IMR-90 (cell line): Measurements from ENCODE around the gene NMRK1. TPM values are rescaled to one million over a fixed set of nuclear protein-coding genes. Genes with fewer than 3 reads are reported as not detected.

ENCODE experiments used
- ATAC-seq: fragments of 200-7000 bp; cut with Tn5 transposase; 2 replicates; pipeline ENCODE4 v1.9.1; 2020; ENCODE audit warnings: low read depth, mild to moderate bottlenecking, moderate library complexity
- BruUV-seq: library from RNA; stranded (reverse); fragments of 400-500 nt; replicated peaks from 2 replicates; lab custom pipeline; 2021; lab: Mats Ljungman, UMichigan
- CTCF ChIA-PET: fragments of 300-600 bp; formaldehyde crosslinking; extraction: SDS; loops from one replicate; lab custom pipeline; 2021; ENCODE audit warnings: antibody characterized with exemption; lab: Yijun Ruan, JAX
- POLR2A ChIA-PET: fragments of 300-600 bp; sonication (Branson Sonifier 250); formaldehyde crosslinking; loops from one replicate; lab custom pipeline; 2022; ENCODE audit warnings: antibody characterized with exemption; ENCODE audit not compliant: unreplicated experiment; lab: Charles Lee
- DNase-seq: peaks from one replicate; pipeline ENCODE4 v3.0.0; 2013
- H2AFZ ChIP-seq: replicated peaks from 2 replicates; pipeline ENCODE3; 2013; ENCODE audit warnings: low read length, mild to moderate bottlenecking; ENCODE audit not compliant: poor library complexity
- H2AK5ac ChIP-seq: 2 replicates; pipeline ENCODE4 v1.6.1; 2013; ENCODE audit warnings: low read depth, low read length, inconsistent platforms
- H2AK9ac ChIP-seq: replicated peaks from 2 replicates; pipeline ENCODE3; 2013; ENCODE audit warnings: mild to moderate bottlenecking, low read depth, low read length, moderate library complexity; ENCODE audit not compliant: poor library complexity
- H2BK120ac ChIP-seq: 2 replicates; pipeline ENCODE4 v1.6.1; 2013; ENCODE audit warnings: low read depth, low read length, inconsistent platforms
- H2BK15ac ChIP-seq: 3 replicates; pipeline ENCODE4 v1.6.1; 2013; ENCODE audit warnings: low read depth, low read length, inconsistent platforms
- H2BK20ac ChIP-seq: 2 replicates; pipeline ENCODE4 v1.6.1; 2013; ENCODE audit warnings: low read depth, mild to moderate bottlenecking, inconsistent platforms, low read length, moderate library complexity
- H2BK5ac ChIP-seq: 2 replicates; pipeline ENCODE4 v1.6.1; 2013; ENCODE audit warnings: mild to moderate bottlenecking, low read depth, low read length, inconsistent platforms; ENCODE audit not compliant: poor library complexity, severe bottlenecking
- H3K14ac ChIP-seq: replicated peaks from 2 replicates; pipeline ENCODE4 v1.6.1; 2013; ENCODE audit warnings: low read depth, low read length, inconsistent platforms
- H3K18ac ChIP-seq: 2 replicates; pipeline ENCODE4 v1.6.1; 2013; ENCODE audit warnings: low read depth, low read length, control low read depth
- H3K23ac ChIP-seq: 2 replicates; pipeline ENCODE4 v1.6.1; 2013; ENCODE audit warnings: low read depth, low read length, inconsistent platforms
- H3K27ac ChIP-seq: 2 replicates; pipeline ENCODE4 v1.5.1; 2013; ENCODE audit warnings: mild to moderate bottlenecking, control low read depth, low read length; ENCODE audit not compliant: insufficient read depth
- H3K27me3 ChIP-seq: 2 replicates; pipeline ENCODE4 v1.6.1; 2013; ENCODE audit warnings: low read length; ENCODE audit not compliant: control insufficient read depth, insufficient read depth
- H3K36me3 ChIP-seq: 2 replicates; pipeline ENCODE4 v1.6.1; 2013; ENCODE audit warnings: low read length, mixed read lengths; ENCODE audit not compliant: control insufficient read depth, insufficient read depth
- H3K4ac ChIP-seq: 2 replicates; pipeline ENCODE4 v1.6.1; 2013; ENCODE audit warnings: low read depth, low read length, inconsistent platforms
- H3K4me1 ChIP-seq: 2 replicates; pipeline ENCODE4 v1.6.1; 2013; ENCODE audit warnings: low read length, mixed read lengths; ENCODE audit not compliant: control insufficient read depth, insufficient read depth
- H3K4me2 ChIP-seq: 2 replicates; pipeline ENCODE4 v1.6.1; 2013; ENCODE audit warnings: low read depth, mild to moderate bottlenecking, control low read depth, low read length, moderate library complexity
- H3K4me3 ChIP-seq: 2 replicates; pipeline ENCODE4 v1.5.1; 2013; ENCODE audit warnings: low read depth, mild to moderate bottlenecking, control low read depth, low read length, moderate library complexity; ENCODE audit not compliant: insufficient read depth
- H3K56ac ChIP-seq: 2 replicates; pipeline ENCODE4 v1.6.1; 2013; ENCODE audit warnings: low read length, inconsistent platforms; ENCODE audit not compliant: insufficient read depth; ENCODE audit errors: extremely low read depth
- H3K79me1 ChIP-seq, 2 experiments: 2 replicates each; pipeline ENCODE4 v1.6.1; 2013; ENCODE audit warnings: low read length in 2 of 2, inconsistent platforms in 1 of 2, low read depth in 1 of 2
- H3K9ac ChIP-seq: 2 replicates; pipeline ENCODE4 v1.6.1; 2013; ENCODE audit warnings: low read depth, low read length, control low read depth
- H3K9me1 ChIP-seq: 2 replicates; pipeline ENCODE4 v1.6.1; 2013; ENCODE audit warnings: low read length, inconsistent platforms; ENCODE audit not compliant: insufficient read depth
- H3K9me3 ChIP-seq: 2 replicates; pipeline ENCODE4 v1.6.1; 2013; ENCODE audit warnings: low read length; ENCODE audit not compliant: control insufficient read depth, insufficient read depth
- H4K20me1 ChIP-seq: 2 replicates; pipeline ENCODE4 v1.6.1; 2013; ENCODE audit warnings: low read length, inconsistent platforms; ENCODE audit not compliant: insufficient read depth
- H4K5ac ChIP-seq: 2 replicates; pipeline ENCODE4 v1.6.1; 2013; ENCODE audit warnings: mild to moderate bottlenecking, low read depth, low read length, control low read depth
- H4K8ac ChIP-seq, 2 experiments: 2 replicates each; pipeline ENCODE4 v1.6.1; 2013; ENCODE audit warnings: low read depth in 2 of 2, low read length in 2 of 2, control low read depth in 1 of 2, inconsistent platforms in 1 of 2
- H4K91ac ChIP-seq: 2 replicates; pipeline ENCODE4 v1.6.1; 2013; ENCODE audit warnings: low read depth, low read length, inconsistent platforms; ENCODE audit not compliant: insufficient read depth
- BHLHE40 ChIP-seq: fragments of 150-350 bp; IDR thresholded peaks from 2 replicates; pipeline ENCODE4 v1.6.1; 2016; ENCODE audit warnings: mild to moderate bottlenecking, low read depth, low read length
- CEBPB ChIP-seq: IDR thresholded peaks from 2 replicates; pipeline ENCODE4 v1.6.1; 2012; ENCODE audit warnings: low read depth, low read length, improper control_type of control experiment
- CHD1 ChIP-seq: IDR thresholded peaks from 2 replicates; pipeline ENCODE4 v1.6.1; 2012; ENCODE audit warnings: low read depth, low read length, improper control_type of control experiment
- ELK1 ChIP-seq: fragments of 150-350 bp; IDR thresholded peaks from 2 replicates; pipeline ENCODE4 v1.6.1; 2016; ENCODE audit warnings: low read depth, mild to moderate bottlenecking, low read length, moderate library complexity, borderline replicate concordance
- FOS ChIP-seq: fragments of 150-350 bp; IDR thresholded peaks from 2 replicates; pipeline ENCODE4 v1.6.1; 2016; ENCODE audit warnings: low read depth, low read length
- MAFK ChIP-seq: IDR thresholded peaks from 2 replicates; pipeline ENCODE4 v1.6.1; 2012; ENCODE audit warnings: low read depth, low read length, improper control_type of control experiment
- MAZ ChIP-seq: IDR thresholded peaks from 2 replicates; pipeline ENCODE4 v1.6.1; 2012; ENCODE audit warnings: low read depth, mild to moderate bottlenecking, low read length, improper control_type of control experiment, moderate library complexity, borderline replicate concordance
- MXI1 ChIP-seq: IDR thresholded peaks from 2 replicates; pipeline ENCODE4 v1.6.1; 2012; ENCODE audit warnings: low read depth, mild to moderate bottlenecking, low read length, moderate library complexity, borderline replicate concordance
- NFE2L2 ChIP-seq: fragments of 150-350 bp; IDR thresholded peaks from 2 replicates; pipeline ENCODE4 v1.6.1; 2016; ENCODE audit warnings: low read depth, mild to moderate bottlenecking, low read length
- POLR2A ChIP-seq: IDR thresholded peaks from 2 replicates; pipeline ENCODE4 v1.6.1; 2012; ENCODE audit warnings: mild to moderate bottlenecking, low read depth, low read length
- RAD21 ChIP-seq: IDR thresholded peaks from 2 replicates; pipeline ENCODE4 v1.6.1; 2012; ENCODE audit warnings: low read length, improper control_type of control experiment
- RCOR1 ChIP-seq: IDR thresholded peaks from 2 replicates; pipeline ENCODE4 v1.6.1; 2012; ENCODE audit warnings: mild to moderate bottlenecking, low read length, improper control_type of control experiment; ENCODE audit not compliant: insufficient replicate concordance
- RFX5 ChIP-seq: IDR thresholded peaks from 2 replicates; pipeline ENCODE4 v1.8.0; 2012; ENCODE audit warnings: low read depth, mild to moderate bottlenecking, low read length, moderate library complexity
- SMC3 ChIP-seq: fragments of 150-350 bp; IDR thresholded peaks from 2 replicates; pipeline ENCODE4 v1.6.1; 2016; ENCODE audit warnings: low read depth, mild to moderate bottlenecking, antibody characterized with exemption, low read length, moderate library complexity
- WGBS, 2 experiments: methylation state at CpG; one replicate each; pipeline versions ENCODE4 v1.1.5 to v1.1.7; 2013; ENCODE audit warnings: missing lambda C conversion rate in 2 of 2; ENCODE audit not compliant: insufficient read length in 1 of 2; ENCODE audit errors: extremely low coverage in 2 of 2; 5-methylcytosine and 5-hydroxymethylcytosine counted together
- dilution Hi-C: fragments of 300-500 bp; cut with HindIII; formaldehyde crosslinking; loops from one replicate; pipeline ENCODE4 v1.14.3; 2018; ENCODE audit warnings: low sequenced_read_pairs; ENCODE audit not compliant: unreplicated experiment
- in situ Hi-C: fragments of 300-500 bp; cut with MboI; formaldehyde crosslinking; loops from 3 replicates; pipeline ENCODE4 v1.14.3; 2019; ENCODE audit warnings: low sequenced_read_pairs, inconsistent platforms, mixed read lengths
- intact Hi-C: fragments of 100-400 bp; cut with micrococcal nuclease; formaldehyde crosslinking; loops from 2 replicates; pipeline ENCODE4 v1.10.0; 2022
- polyA plus RNA-seq, 3 experiments: library from polyadenylated mRNA; depleted of rRNA; stranded (reverse); fragments of >200 nt; gene quantifications; 2 replicates each; pipeline ENCODE4 v1.2.3, GENCODE V29; 2012; ENCODE audit warnings: low replicate concordance in 1 of 3
- total RNA-seq: library from RNA; depleted of rRNA; stranded (reverse); fragments of >200 nt; gene quantifications from 2 replicates; pipeline ENCODE4 v1.2.3, GENCODE V29; 2012
- TF ChIP-seq, protein P1 (sequence below): conservative IDR thresholded peaks from 2 replicates; pipeline ENCODE4 v1.5.1; 2012; ENCODE audit warnings: mild to moderate bottlenecking, low read depth, low read length, improper control_type of control experiment
- TF ChIP-seq, protein P2 (sequence below): fragments of 150-350 bp; IDR thresholded peaks from 2 replicates; pipeline ENCODE4 v1.6.1; 2017; ENCODE audit warnings: mild to moderate bottlenecking, antibody characterized with exemption, low read length, low read depth

NMRK1 gene
- total and polyA plus RNA-seq, 2 of the 4 experiments (the other 2 are of a cell fraction) = 5.7 to 5.9 TPM

DNA sequence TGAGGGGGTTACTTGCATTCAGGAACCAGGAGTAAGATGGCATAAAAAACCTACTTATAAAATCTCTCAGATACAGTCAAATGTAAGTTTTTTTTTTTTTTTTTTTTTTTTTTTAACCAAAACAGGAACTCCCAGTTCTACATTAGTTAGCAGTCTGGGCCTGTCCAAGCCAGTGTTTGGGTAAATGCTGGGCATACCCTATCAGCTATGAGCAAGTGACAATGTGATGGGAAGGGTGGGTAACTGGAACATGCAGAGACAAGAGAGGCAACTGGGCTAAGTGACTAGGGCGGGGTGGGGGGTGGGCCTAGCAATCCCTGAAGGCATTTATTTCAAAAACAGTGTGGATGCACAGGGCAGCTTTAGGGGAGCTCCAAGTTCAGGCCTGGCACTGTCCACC, 2.3 kb downstream of the NMRK1 start:
- intact Hi-C loops = loop anchor here (5.0 kb wide), 1 partner anchor 152 kb away; no protein-coding TSS in a partner anchor
- DNase-seq (no peak), ATAC-seq (no peak)
- H3K18ac ChIP-seq = no peak overlapping the region
- H3K4me2 ChIP-seq = no peak overlapping the region
- no peak overlapping the region for H3K14ac ChIP-seq
- ChIA-PET CTCF (interaction anchor here (1.6 kb wide), 1 partner anchor 21 kb away, joined by 4 read pairs; no protein-coding TSS in a partner anchor), POLR2A (no interaction called here)
- no peak overlapping the region for H4K5ac ChIP-seq
- H3K79me1 ChIP-seq = peaks cover 9 to 21% of the 10 kb centered on the region in 2 experiments; a peak in 2 of 4 replicates
- BruUV-seq = no TSS peak
- no peak overlapping the region for H2BK15ac ChIP-seq
- no peaks in the 10 kb centered on the region for H3K27me3 ChIP-seq
- no peaks in the 10 kb centered on the region for H4K20me1 ChIP-seq
- H3K4me1 ChIP-seq = 0 out of 2 replicates have a peak, but pooled peaks cover 2% of the 10 kb centered on the region
- no CpG with 5 or more reads among the region's 1 CpG for WGBS, 2 experiments
- H2BK120ac ChIP-seq = no peak overlapping the region
- H3K9ac ChIP-seq = no peak overlapping the region
- H3K23ac ChIP-seq = no peak overlapping the region
- dilution Hi-C loops = no loop called here
- H4K8ac ChIP-seq = no peak overlapping the region
- H2BK5ac ChIP-seq = no peak overlapping the region
- no peaks in the 10 kb centered on the region for H3K9me3 ChIP-seq
- no peak overlapping the region for H3K27ac ChIP-seq
- no peak overlapping the region for H3K56ac ChIP-seq
- H2AFZ ChIP-seq = no peak overlapping the region
- H4K91ac ChIP-seq = no peak overlapping the region
- H2BK20ac ChIP-seq = no peak overlapping the region
- no peaks in the 10 kb centered on the region for H3K36me3 ChIP-seq
- in situ Hi-C loops = no loop called here
- TF ChIP-seq RFX5 = no peak
- TF ChIP-seq RAD21 = no peak
- TF ChIP-seq, protein P1, sequence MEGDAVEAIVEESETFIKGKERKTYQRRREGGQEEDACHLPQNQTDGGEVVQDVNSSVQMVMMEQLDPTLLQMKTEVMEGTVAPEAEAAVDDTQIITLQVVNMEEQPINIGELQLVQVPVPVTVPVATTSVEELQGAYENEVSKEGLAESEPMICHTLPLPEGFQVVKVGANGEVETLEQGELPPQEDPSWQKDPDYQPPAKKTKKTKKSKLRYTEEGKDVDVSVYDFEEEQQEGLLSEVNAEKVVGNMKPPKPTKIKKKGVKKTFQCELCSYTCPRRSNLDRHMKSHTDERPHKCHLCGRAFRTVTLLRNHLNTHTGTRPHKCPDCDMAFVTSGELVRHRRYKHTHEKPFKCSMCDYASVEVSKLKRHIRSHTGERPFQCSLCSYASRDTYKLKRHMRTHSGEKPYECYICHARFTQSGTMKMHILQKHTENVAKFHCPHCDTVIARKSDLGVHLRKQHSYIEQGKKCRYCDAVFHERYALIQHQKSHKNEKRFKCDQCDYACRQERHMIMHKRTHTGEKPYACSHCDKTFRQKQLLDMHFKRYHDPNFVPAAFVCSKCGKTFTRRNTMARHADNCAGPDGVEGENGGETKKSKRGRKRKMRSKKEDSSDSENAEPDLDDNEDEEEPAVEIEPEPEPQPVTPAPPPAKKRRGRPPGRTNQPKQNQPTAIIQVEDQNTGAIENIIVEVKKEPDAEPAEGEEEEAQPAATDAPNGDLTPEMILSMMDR = no peak
- no peak for TF ChIP-seq MAZ
- no peak for TF ChIP-seq POLR2A
- TF ChIP-seq NFE2L2 = no peak
- no peak for TF ChIP-seq CHD1
- no peak for TF ChIP-seq CEBPB
- TF ChIP-seq, protein P2, sequence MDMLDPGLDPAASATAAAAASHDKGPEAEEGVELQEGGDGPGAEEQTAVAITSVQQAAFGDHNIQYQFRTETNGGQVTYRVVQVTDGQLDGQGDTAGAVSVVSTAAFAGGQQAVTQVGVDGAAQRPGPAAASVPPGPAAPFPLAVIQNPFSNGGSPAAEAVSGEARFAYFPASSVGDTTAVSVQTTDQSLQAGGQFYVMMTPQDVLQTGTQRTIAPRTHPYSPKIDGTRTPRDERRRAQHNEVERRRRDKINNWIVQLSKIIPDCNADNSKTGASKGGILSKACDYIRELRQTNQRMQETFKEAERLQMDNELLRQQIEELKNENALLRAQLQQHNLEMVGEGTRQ = no peak
- no peak for TF ChIP-seq BHLHE40
- no peak for TF ChIP-seq RCOR1
- TF ChIP-seq FOS = no peak
- no peak for TF ChIP-seq ELK1
- TF ChIP-seq MAFK = no peak
- TF ChIP-seq MXI1 = no peak
- TF ChIP-seq SMC3 = no peak
- H2AK5ac ChIP-seq = no peak overlapping the region
- no peak overlapping the region for H3K4me3 ChIP-seq
- H2AK9ac ChIP-seq = no peak overlapping the region
- H3K4ac ChIP-seq = no peak overlapping the region
- peaks cover 2% of the 10 kb centered on the region; the same call in 1 of the 2 replicates for H3K9me1 ChIP-seq
